Measurements from ENCODE around the gene TSC22D3.

TSC22D3 gene

DNA sequence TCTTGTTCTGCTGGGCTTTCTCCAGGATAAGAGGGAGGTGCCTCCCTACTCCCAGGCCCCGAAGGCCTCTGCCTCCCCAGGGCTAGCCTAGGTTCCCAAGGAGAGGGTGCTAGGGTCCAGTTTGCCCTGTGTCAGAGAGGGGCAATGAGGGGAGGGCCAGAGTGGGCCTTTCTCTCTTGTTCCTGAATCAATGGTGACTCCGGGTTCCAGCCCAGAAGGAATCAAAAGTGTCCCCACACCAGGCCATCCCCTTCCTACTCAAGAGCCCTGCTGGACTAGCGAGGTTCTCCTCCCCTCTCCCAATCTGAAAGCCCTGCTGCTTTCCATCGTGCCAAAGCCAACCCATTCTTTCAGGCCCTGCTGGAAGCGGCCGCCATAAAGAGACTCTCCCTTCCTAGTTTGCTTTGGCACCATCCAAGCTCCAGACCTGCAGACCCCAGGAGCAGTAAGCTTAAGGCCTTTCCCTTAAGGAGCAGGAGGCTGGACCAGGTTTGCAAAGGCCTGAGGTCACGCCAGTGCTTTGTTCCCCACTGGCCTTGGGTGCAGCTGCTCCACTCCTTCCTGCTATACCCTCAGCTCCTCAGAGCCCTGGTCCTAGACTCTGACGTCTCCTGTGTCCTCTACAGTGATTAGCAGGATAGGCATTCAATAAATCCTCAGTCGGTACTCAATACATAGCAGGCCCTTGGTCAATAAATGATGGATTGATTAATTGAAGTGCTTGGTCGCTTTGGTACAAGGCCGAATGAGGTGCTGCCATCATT, 10.6 kb downstream of the TSC22D3 start:
- no peak overlapping the region for H3K4me3 ChIP-seq
- no peak overlapping the region for H3K27ac ChIP-seq

- no peak overlapping the region for H3K27ac ChIP-seq
- no peak overlapping the region for H3K4me3 ChIP-seq
Observed at GRCh38 chrX:107763647-107764046, 11.9 kb downstream of the TSC22D3 start.

DNA sequence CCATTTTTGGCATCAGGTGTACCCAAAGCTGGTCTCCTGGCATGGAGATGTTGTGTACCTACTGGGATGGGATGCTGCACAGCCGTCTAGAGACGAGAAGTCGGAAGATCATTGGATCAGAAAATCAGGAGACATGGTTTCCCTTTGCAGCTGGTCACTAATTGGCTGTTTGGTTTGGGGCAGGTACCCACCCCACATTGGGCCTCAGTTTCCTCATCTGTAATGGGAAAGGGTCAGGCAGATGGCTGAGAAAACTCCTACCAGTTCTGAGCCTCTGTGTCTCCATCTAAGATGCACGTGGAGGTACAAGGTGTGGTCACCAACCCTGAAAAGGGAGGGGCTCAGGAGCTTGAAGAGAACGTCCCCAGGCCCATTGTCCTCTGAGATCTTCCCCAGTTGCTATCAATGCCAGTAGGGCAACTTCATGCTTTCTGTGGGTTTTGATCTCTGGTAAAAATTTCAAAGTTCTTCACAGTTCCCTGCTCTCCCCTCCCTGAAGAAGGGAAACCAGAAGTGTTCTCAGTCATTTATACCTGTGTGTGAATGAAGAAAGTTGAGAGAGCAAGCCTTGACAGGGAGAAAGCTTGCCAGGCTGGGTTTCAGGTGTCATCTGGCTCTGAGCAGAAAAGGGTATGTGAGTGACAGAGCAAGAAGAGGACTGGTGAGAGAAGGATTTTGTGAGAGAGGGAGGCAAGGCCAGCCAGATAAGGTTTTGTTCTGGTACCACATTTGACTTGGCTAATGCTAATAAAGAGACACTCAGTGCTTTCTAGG, 15.1 kb downstream of the TSC22D3 start:
- H3K27ac ChIP-seq = no peak overlapping the region
- no peak overlapping the region for H3K4me3 ChIP-seq

GRCh38 chrX:107758231-107758766, 17.3 kb downstream of the TSC22D3 start:
- H3K27ac ChIP-seq = no peak overlapping the region

GRCh38 chrX:107755721-107756120, 19.9 kb downstream of the TSC22D3 start:
- Histone ChIP-seq H3K4me3 (no peak overlapping the region), H3K27ac (no peak overlapping the region)

More at GRCh38 chrX:107758231-107758766, 17.3 kb downstream of the TSC22D3 start:
- H3K4me3 ChIP-seq = no peak overlapping the region

- H3K27ac ChIP-seq = no peak overlapping the region
Observed at GRCh38 chrX:107753187-107753586, 22.4 kb downstream of the TSC22D3 start.

GRCh38 chrX:107752714-107753113, 22.9 kb downstream of the TSC22D3 start:
- no peak overlapping the region for H3K27ac ChIP-seq
- H3K4me3 ChIP-seq = no peak overlapping the region

More at GRCh38 chrX:107753187-107753586, 22.4 kb downstream of the TSC22D3 start:
- no peak overlapping the region for H3K4me3 ChIP-seq

DNA sequence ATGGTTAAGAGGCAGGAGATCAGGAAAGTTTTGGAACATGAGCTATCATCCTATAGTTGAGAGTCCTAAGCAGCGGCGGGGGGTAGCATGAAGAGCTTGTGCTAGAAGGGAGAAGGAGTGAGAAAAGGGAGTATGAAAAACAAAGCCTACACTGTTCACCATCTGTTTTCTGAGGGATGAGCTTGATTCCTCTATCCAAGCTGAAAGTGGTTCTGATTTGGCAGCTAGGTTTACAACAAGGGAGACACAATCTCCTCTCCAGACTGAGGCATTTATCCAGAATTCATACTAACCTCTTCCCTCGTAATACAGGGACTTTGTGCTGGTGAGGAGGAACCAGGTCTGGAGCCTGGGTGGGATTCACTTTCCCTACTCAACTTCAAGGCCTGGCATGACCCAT, 23.5 kb downstream of the TSC22D3 start:
- H3K4me3 ChIP-seq = no peak overlapping the region
- H3K27ac ChIP-seq = no peak overlapping the region

DNA sequence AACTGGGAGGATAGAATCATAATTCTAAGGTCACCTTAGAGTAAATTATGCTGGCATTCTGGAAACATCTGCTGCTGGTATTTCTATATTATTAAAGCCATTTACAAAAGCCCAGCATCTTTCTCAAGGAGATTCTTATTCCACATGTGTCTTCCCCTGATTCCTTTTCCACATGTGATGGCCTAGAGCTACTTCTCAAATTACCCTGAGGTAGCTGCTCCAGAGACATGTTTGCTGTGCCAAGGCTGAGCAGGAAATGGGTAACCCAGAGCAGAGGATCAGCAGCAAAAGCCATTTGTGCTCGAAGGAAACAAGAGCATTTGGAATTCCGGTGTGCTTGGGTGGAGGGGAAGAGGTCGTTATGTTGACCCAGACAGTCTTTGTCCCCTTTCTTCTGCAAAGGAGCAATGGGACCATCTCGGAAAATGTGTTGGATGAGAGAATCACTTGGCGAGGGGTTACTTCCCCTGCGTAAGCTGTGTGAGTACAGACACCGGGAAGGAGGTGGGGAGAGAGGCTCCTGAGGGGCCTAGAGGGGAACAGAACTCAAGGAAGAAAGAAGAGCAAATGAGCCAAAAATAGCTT, 24.6 kb downstream of the TSC22D3 start:
- no peak overlapping the region for H3K27ac ChIP-seq
- no peak overlapping the region for H3K4me3 ChIP-seq

- H3K4me3 ChIP-seq = no peak overlapping the region
- no peak overlapping the region for H3K27ac ChIP-seq
Observed at GRCh38 chrX:107750263-107750662, 25.3 kb downstream of the TSC22D3 start.

DNA sequence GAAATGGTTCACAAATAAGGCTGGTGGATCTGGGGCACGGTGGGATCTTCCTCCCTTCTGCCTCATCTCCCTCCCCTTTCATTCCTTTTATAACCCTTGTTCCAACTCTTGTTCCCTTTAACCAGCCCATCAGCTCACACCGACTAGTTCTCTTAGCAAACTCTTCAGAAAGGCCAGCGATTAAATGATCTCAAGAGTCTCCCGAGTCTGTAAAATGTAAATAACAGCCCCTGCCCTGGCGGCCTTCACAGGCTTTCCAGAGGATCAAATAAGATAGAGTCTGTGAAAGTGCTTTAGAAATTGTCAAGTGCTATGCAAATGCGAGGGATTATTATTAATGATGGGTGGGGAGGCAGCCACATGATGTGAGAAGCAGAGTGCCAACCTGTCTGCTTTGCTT, 27.1 kb downstream of the TSC22D3 start:
- H3K4me3 ChIP-seq = no peak overlapping the region

DNA sequence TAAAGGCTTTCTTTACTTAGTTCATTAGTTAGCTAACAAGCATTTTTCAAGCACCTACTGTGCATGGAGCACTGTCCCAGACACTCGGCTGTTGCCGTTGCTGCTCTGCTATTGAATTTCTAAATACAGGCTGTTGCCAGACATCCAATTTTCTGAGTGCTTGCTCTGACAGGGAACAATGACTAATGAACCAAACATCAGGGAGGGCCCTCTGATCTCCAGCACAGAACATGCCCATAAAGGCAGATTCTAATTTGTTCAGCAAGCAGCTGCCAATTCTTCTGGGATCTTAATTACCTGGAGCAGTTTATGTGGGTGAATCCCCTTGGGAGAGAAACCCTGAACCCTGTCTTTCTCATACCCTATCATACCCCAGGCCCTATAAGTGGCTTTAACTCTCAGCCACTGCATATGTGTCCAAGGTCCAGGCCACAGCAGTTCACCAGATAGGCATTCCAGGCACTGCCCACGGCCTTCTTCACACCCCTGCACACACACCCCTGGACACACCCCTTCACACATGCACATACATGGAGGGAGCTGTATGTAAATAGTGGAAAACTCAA, 27.9 kb downstream of the TSC22D3 start:
- Histone ChIP-seq H3K27ac (peak overlapping the region in 3 of 21 experiments; percentile 18 to 44 (median 37)), H3K4me3 (no peak overlapping the region)

More for the DNA sequence above, 27.1 kb downstream of the TSC22D3 start:
- peak overlapping the region in 1 of 21 experiments; percentile 18 for H3K27ac ChIP-seq

GRCh38 chrX:107744868-107745267, 30.7 kb downstream of the TSC22D3 start:
- Histone ChIP-seq H3K27ac (no peak overlapping the region), H3K4me3 (no peak overlapping the region)

DNA sequence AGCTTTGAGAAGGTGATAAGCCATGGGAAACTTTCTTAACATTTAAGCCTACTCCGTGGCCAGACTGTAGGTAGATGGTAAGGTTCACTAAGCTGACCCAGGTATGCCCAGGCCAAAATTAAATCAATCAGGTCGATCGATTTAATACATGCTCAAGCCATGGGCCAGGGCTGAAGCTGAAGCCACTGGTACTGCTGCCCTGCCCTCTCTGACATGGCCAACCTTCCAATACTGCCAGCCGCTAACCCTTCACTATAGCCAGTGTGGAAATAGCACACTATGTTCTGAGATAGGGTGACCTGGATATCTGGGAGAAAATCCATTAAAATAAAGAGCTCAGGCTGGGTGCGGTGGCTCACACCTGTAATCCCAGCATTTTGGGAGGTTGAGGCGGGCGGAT, 31.6 kb downstream of the TSC22D3 start:
- H3K27ac ChIP-seq = no peak overlapping the region

GRCh38 chrX:107742700-107743191, 32.8 kb downstream of the TSC22D3 start:
- no peak overlapping the region for H3K4me3 ChIP-seq
- peak overlapping the region in 19 of 21 experiments; percentile 14 to 89 (median 73) for H3K27ac ChIP-seq

More for the DNA sequence above, 31.6 kb downstream of the TSC22D3 start:
- H3K4me3 ChIP-seq = no peak overlapping the region

GRCh38 chrX:107741404-107741790, 34.2 kb downstream of the TSC22D3 start:
- H3K27ac ChIP-seq = peak overlapping the region in 18 of 21 experiments; percentile 14 to 89 (median 74)
- no peak overlapping the region for H3K4me3 ChIP-seq

DNA sequence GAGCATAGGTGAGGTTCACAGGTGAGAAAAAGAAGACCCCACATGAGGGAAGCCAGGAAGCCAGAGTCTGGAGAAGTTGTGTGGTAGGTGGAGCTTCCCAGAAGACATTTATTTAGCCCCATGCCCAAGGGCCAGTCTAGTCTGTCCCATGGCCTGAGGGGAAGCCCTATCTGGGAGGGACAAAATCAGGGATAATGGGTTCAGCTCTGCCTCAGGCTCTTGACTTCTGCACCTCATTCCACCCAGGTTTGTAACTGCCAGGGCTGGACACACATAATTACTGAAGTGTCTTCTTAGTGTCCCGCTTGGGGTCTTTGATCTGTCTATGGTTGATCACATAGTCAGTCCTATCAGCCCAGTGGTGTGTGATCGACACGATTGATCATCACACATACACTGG, 36.0 kb downstream of the TSC22D3 start:
- H3K4me3 ChIP-seq = no peak overlapping the region
- no peak overlapping the region for H3K27ac ChIP-seq

- no peak overlapping the region for H3K4me3 ChIP-seq
Observed at GRCh38 chrX:107738768-107739167, 36.8 kb downstream of the TSC22D3 start.

DNA sequence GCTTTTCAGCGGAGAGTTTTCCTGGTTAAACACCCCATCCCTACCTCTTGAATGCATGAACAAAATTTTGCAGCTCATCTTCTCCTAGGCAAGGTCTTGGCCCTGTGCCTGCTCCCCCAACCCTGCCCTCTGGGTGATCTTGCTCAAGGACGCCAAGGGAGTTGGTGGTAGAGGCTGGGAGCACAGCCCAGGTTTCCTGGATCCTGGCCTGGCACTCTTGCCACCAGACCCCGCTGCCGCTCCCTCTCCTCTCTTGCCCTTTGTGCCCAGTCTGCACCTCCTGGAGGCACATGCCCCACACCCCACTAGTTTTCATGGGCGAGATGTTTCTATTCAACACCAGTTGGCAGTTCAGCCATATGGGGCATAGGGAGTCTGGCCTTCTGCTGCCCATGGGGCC, 37.3 kb downstream of the TSC22D3 start:
- no peak overlapping the region for H3K4me3 ChIP-seq
- no peak overlapping the region for H3K27ac ChIP-seq

More at GRCh38 chrX:107738768-107739167, 36.8 kb downstream of the TSC22D3 start:
- H3K27ac ChIP-seq = no peak overlapping the region

All from skin epidermis (tissue), 12 donors.